Panc1 (cell line): ENCODE measurements around the gene SLCO2B1. TPM values are rescaled to one million over a fixed set of nuclear protein-coding genes. Genes with fewer than 3 reads are reported as not detected.

ENCODE experiments used
- ATAC-seq: fragments of 200-7000 bp; cut with Tn5 transposase; 2 replicates; pipeline ENCODE4 v1.9.1; 2020; ENCODE audit warnings: mild to moderate bottlenecking, moderate library complexity
- BruUV-seq: library from RNA; stranded (reverse); fragments of 400-500 nt; replicated peaks from 2 replicates; lab custom pipeline; 2021; lab: Mats Ljungman, UMichigan
- CTCF ChIA-PET: fragments of 300-600 bp; sonication (Branson Sonifier 250); formaldehyde crosslinking; loops from one replicate; lab custom pipeline; 2022; ENCODE audit warnings: antibody characterized with exemption; lab: Charles Lee
- POLR2A ChIA-PET: fragments of 300-600 bp; sonication (Branson Sonifier 250); formaldehyde crosslinking; loops from one replicate; lab custom pipeline; 2022; ENCODE audit warnings: antibody characterized with exemption; lab: Charles Lee
- DNase-seq: peaks from one replicate; pipeline ENCODE4 v3.0.0-alpha.2; 2010; ENCODE audit warnings: low read depth, low spot score
- H3K27ac ChIP-seq: 2 replicates; pipeline ENCODE4 v1.5.1; 2011; ENCODE audit warnings: mild to moderate bottlenecking, low read length, inconsistent platforms
- H3K27me3 ChIP-seq: fragments of 200-500 bp; sonication (Bioruptor generic); 2 replicates; pipeline ENCODE4 v1.6.0; 2014; ENCODE audit warnings: low read length, inconsistent platforms; ENCODE audit not compliant: control insufficient read depth, insufficient read depth
- H3K36me3 ChIP-seq: fragments of 200-500 bp; sonication (Bioruptor generic); 2 replicates; pipeline ENCODE4 v1.5.1; 2014; ENCODE audit warnings: inconsistent platforms, mild to moderate bottlenecking, low read length, moderate library complexity; ENCODE audit not compliant: control insufficient read depth, insufficient read depth
- H3K4me1 ChIP-seq: 2 replicates; pipeline ENCODE4 v1.5.1; 2011; ENCODE audit warnings: inconsistent platforms, mild to moderate bottlenecking, low read length, moderate library complexity; ENCODE audit not compliant: control insufficient read depth, insufficient read depth
- H3K4me3 ChIP-seq, 2 experiments: 2 replicates each; pipeline ENCODE4 v1.5.1; 2011 to 2012; ENCODE audit warnings: low read depth in 2 of 2, low read length in 2 of 2, mild to moderate bottlenecking in 2 of 2, inconsistent platforms in 1 of 2, moderate library complexity in 1 of 2
- H3K9me3 ChIP-seq: fragments of 200-500 bp; sonication (Bioruptor generic); 2 replicates; pipeline ENCODE4 v1.5.1; 2014; ENCODE audit warnings: low read depth, mild to moderate bottlenecking, inconsistent platforms, low read length, moderate library complexity; ENCODE audit not compliant: control insufficient read depth, insufficient read depth
- CTCF ChIP-seq: fragments of 450-650 bp; IDR thresholded peaks from 2 replicates; pipeline ENCODE4 v1.5.1; 2017; ENCODE audit warnings: mild to moderate bottlenecking
- POLR2AphosphoS5 ChIP-seq: IDR thresholded peaks from 2 replicates; pipeline ENCODE4 v1.6.1; 2012; ENCODE audit warnings: mild to moderate bottlenecking, low read depth, low read length, moderate library complexity
- REST ChIP-seq, 2 experiments: IDR thresholded peaks; 2 replicates each; pipeline ENCODE4 v1.6.1; 2011 to 2012; ENCODE audit warnings: low read depth in 2 of 2, control low read depth in 1 of 2, low read length in 1 of 2, mild to moderate bottlenecking in 1 of 2, moderate library complexity in 1 of 2; ENCODE audit not compliant: insufficient read depth in 1 of 2
- SIN3A ChIP-seq: IDR thresholded peaks from 2 replicates; pipeline ENCODE4 v1.6.1; 2012; ENCODE audit warnings: low read depth, mild to moderate bottlenecking, low read length, moderate library complexity, borderline replicate concordance; ENCODE audit not compliant: insufficient read depth
- TCF7L2 ChIP-seq: IDR thresholded peaks from 2 replicates; pipeline ENCODE4 v1.6.1; 2011; ENCODE audit warnings: mild to moderate bottlenecking, low read depth, low read length, inconsistent platforms
- in situ Hi-C: cut with HindIII; loops from 2 replicates; pipeline ENCODE4 v1.10.0; 2016; ENCODE audit warnings: low sequenced_read_pairs, low pct_unique_long_range_greater_than_20kb
- intact Hi-C: fragments of 100-400 bp; cut with micrococcal nuclease; formaldehyde crosslinking; loops from one replicate; pipeline ENCODE4 v1.10.0; 2022; ENCODE audit not compliant: unreplicated experiment
- total RNA-seq: library from RNA; stranded (reverse); gene quantifications from one replicate; pipeline ENCODE4 v1.2.1, GENCODE V29; 2021; ENCODE audit not compliant: unreplicated experiment

Gene SLCO2B1
- total RNA-seq, 1 experiment from 2014 or later, result 0.77 TPM

- intact Hi-C loops (loop anchor here (1.0 to 10.0 kb wide), 3 partner anchors 108 to 324 kb away; no protein-coding TSS in a partner anchor), in situ Hi-C loops (loop anchor here (25.0 kb wide), 1 partner anchor 237 kb away; no protein-coding TSS in a partner anchor)
- H3K4me3 ChIP-seq, result no peak overlapping the region
- H3K36me3 ChIP-seq, result no peaks in the 10 kb centered on the region
- H3K27me3 ChIP-seq, result no peaks in the 10 kb centered on the region
- peaks cover 3% of the 10 kb centered on the region; the same call in 1 of the 2 replicates for H3K4me1 ChIP-seq
- POLR2A ChIA-PET, result no interaction called here
- TF ChIP-seq REST (IDR thresholded peaks at IDR 0.05; ENCODE audit: insufficient read depth in 1 of 2, low read depth in 2 of 2, low read length in 1 of 2) (no peak), POLR2AphosphoS5 (no peak), SIN3A (no peak)
- no peak for DNase-seq
- peaks cover 15% of the 10 kb centered on the region for H3K9me3 ChIP-seq
- ATAC-seq, result no peak
- no peak overlapping the region for H3K27ac ChIP-seq
- no TSS peak for BruUV-seq
- CTCF ChIA-PET, result interaction anchor here (0.6 to 3.3 kb wide), 13 partner anchors 9 to 319 kb away, joined by 3 to 83 read pairs (median 5); no protein-coding TSS in a partner anchor
These were observed 98.0 kb downstream of the SLCO2B1 start for GRCh38 chr11:75248924-75249256.

- CTCF ChIA-PET, result interaction anchor here (0.6 to 2.5 kb wide), 3 partner anchors 104 to 339 kb away, joined by 3 to 42 read pairs (median 4); no protein-coding TSS in a partner anchor
- no peaks in the 10 kb centered on the region for H3K27me3 ChIP-seq
- TF ChIP-seq SIN3A (no peak), CTCF (no peak), REST (IDR thresholded peaks at IDR 0.05; ENCODE audit: insufficient read depth in 1 of 2, low read depth in 2 of 2, low read length in 1 of 2) (no peak), POLR2AphosphoS5 (no peak), TCF7L2 (no peak)
- no peak overlapping the region for H3K4me3 ChIP-seq
- H3K9me3 ChIP-seq, result peaks cover 20% of the 10 kb centered on the region
- H3K4me1 ChIP-seq, result peaks cover 3% of the 10 kb centered on the region; the same call in 1 of the 2 replicates
- intact Hi-C loops, result loop anchor here (2.0 to 10.0 kb wide), 2 partner anchors 109 to 325 kb away; no protein-coding TSS in a partner anchor
- POLR2A ChIA-PET, result no interaction called here
- BruUV-seq, result no TSS peak
- no peak overlapping the region for H3K27ac ChIP-seq
- in situ Hi-C loops, result loop anchor here (25.0 kb wide), 1 partner anchor 237 kb away; no protein-coding TSS in a partner anchor
- H3K36me3 ChIP-seq, result no peaks in the 10 kb centered on the region
- no peak for ATAC-seq
- DNase-seq, result no peak
These were observed 98.8 kb downstream of the SLCO2B1 start for GRCh38 chr11:75249704-75250103.
